Measurements from ENCODE around the gene MKLN1. TPM values are rescaled to one million over a fixed set of nuclear protein-coding genes. Genes with fewer than 3 reads are reported as not detected.
"Not testable (repeated sequence)": the region's sequence is repeated elsewhere in the genome, so short reads cannot be mapped to it uniquely, and the experiment has no call there.

Gene MKLN1
- total and polyA plus RNA-seq, 2 of the 4 experiments (the other 2 are of a cell fraction), result 17.5 to 52.0 TPM

- TF ChIP-seq MAZ (IDR thresholded peaks at IDR 0.05; ENCODE audit: borderline replicate concordance, low read depth, low read length) (no peak), ELK1 (IDR thresholded peaks at IDR 0.05; ENCODE audit: borderline replicate concordance, low read depth, low read length) (no peak), CEBPB (IDR thresholded peaks at IDR 0.05; ENCODE audit: low read depth, low read length) (peak; percentile 48; the same call in 1 of the 2 replicates), FOS (IDR thresholded peaks at IDR 0.05; ENCODE audit: low read depth, low read length) (no peak)
These were observed 185.8 kb downstream of the MKLN1 start (continued) for GRCh38 chr7:131513245-131514061.

- H3K9me3 ChIP-seq (ENCODE audit: control insufficient read depth, insufficient read depth, low read length); H3K23ac ChIP-seq (ENCODE audit: low read depth, low read length); H3K14ac ChIP-seq (replicated peaks; ENCODE audit: low read depth, low read length); H4K5ac ChIP-seq (ENCODE audit: low read depth, low read length); H2BK5ac ChIP-seq (ENCODE audit: low read depth, low read length, poor library complexity, severe bottlenecking); DNase-seq; ATAC-seq (ENCODE audit: low read depth); H4K91ac ChIP-seq (ENCODE audit: insufficient read depth, low read depth, low read length); dilution Hi-C loops (cut with HindIII; ENCODE audit: low sequenced_read_pairs, unreplicated experiment); H3K18ac ChIP-seq (ENCODE audit: low read depth, low read length); BruUV-seq (replicated peaks); H3K27me3 ChIP-seq (ENCODE audit: control insufficient read depth, insufficient read depth, low read length); H3K36me3 ChIP-seq (ENCODE audit: control insufficient read depth, insufficient read depth, low read length); H3K4me3 ChIP-seq (ENCODE audit: insufficient read depth, low read depth, low read length); H2BK15ac ChIP-seq (ENCODE audit: low read depth, low read length); H4K20me1 ChIP-seq (ENCODE audit: insufficient read depth, low read length); H2AK9ac ChIP-seq (replicated peaks; ENCODE audit: low read depth, low read length, poor library complexity); H3K4me2 ChIP-seq (ENCODE audit: low read depth, low read length); POLR2A ChIA-PET (ENCODE audit: unreplicated experiment); H3K9ac ChIP-seq (ENCODE audit: low read depth, low read length); H2BK20ac ChIP-seq (ENCODE audit: low read depth, low read length); CTCF ChIA-PET; H3K4me1 ChIP-seq (ENCODE audit: control insufficient read depth, insufficient read depth, low read length); H3K27ac ChIP-seq (ENCODE audit: insufficient read depth, low read length); H2BK120ac ChIP-seq (ENCODE audit: low read depth, low read length); H3K56ac ChIP-seq (ENCODE audit: extremely low read depth, insufficient read depth, low read length); intact Hi-C loops (cut with micrococcal nuclease); H3K79me1 ChIP-seq (ENCODE audit: low read depth in 1 of 2, low read length in 2 of 2); in situ Hi-C loops (cut with MboI; ENCODE audit: low sequenced_read_pairs); H2AK5ac ChIP-seq (ENCODE audit: low read depth, low read length); H2AFZ ChIP-seq (replicated peaks; ENCODE audit: low read length, poor library complexity); H3K9me1 ChIP-seq (ENCODE audit: insufficient read depth, low read length); H4K8ac ChIP-seq (ENCODE audit: low read depth in 2 of 2, low read length in 2 of 2); H3K4ac ChIP-seq (ENCODE audit: low read depth, low read length): not testable (repeated sequence)
- no CpG with 5 or more reads among the region's 7 CpGs for WGBS, 2 experiments (ENCODE audit: extremely low coverage in 2 of 2, insufficient read length in 1 of 2)
These were observed 187.8 kb downstream of the MKLN1 start for GRCh38 chr7:131515471-131515870.
